Liver (tissue), 3 donors: Measurements from ENCODE around the gene AAGAB.

Source experiments
- GABPA ChIP-seq, 2 donors: IDR thresholded peaks in 1 of 2; conservative IDR thresholded peaks in 1 of 2; 2 replicates each; pipeline ENCODE4 v1.6.1; 2016; ENCODE audit warnings: antibody characterized with exemption in 2 of 2, mild to moderate bottlenecking in 1 of 2, moderate library complexity in 1 of 2
- RXRA ChIP-seq, 2 donors: IDR thresholded peaks; 2 replicates each; pipeline ENCODE4 v1.6.1; 2017 to 2018; ENCODE audit warnings: antibody characterized with exemption in 2 of 2, mild to moderate bottlenecking in 1 of 2
- SP1 ChIP-seq: IDR thresholded peaks from 2 replicates; pipeline ENCODE4 v1.6.1; 2018; ENCODE audit warnings: antibody characterized with exemption, mild to moderate bottlenecking
- YY1 ChIP-seq: IDR thresholded peaks from 2 replicates; pipeline ENCODE4 v1.6.1; 2016; ENCODE audit warnings: antibody characterized with exemption, mild to moderate bottlenecking
- TF ChIP-seq, protein P1 (sequence below): fragments of 150-350 bp; IDR thresholded peaks from 2 replicates; pipeline ENCODE4 v1.5.1; 2017; ENCODE audit warnings: improper control_type of control experiment, low read depth, low read length; ENCODE audit not compliant: missing input control
- TF ChIP-seq, protein P2 (sequence below): IDR thresholded peaks from 2 replicates; pipeline ENCODE4 v1.6.1; 2016; ENCODE audit warnings: antibody characterized with exemption
- donor health status: healthy.
- donor health status: healthy.

DNA sequence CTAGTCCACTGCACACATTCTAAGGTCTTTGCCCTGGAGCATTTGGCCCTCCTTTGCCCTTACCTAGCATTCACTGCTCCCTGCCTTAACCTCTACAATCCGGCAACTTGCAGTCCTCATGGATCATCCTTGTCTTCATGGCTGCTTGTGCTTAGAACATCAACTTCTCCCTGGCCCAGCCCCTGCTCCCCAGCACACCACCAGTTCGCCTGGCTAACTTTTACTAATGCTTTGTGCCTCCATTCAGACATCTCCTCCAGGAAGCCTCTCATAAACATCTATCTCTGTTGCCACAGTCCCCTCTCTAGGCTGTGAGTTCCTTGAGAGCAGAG lies 57.1 kb downstream of the AAGAB start:
- TF ChIP-seq, protein P1, sequence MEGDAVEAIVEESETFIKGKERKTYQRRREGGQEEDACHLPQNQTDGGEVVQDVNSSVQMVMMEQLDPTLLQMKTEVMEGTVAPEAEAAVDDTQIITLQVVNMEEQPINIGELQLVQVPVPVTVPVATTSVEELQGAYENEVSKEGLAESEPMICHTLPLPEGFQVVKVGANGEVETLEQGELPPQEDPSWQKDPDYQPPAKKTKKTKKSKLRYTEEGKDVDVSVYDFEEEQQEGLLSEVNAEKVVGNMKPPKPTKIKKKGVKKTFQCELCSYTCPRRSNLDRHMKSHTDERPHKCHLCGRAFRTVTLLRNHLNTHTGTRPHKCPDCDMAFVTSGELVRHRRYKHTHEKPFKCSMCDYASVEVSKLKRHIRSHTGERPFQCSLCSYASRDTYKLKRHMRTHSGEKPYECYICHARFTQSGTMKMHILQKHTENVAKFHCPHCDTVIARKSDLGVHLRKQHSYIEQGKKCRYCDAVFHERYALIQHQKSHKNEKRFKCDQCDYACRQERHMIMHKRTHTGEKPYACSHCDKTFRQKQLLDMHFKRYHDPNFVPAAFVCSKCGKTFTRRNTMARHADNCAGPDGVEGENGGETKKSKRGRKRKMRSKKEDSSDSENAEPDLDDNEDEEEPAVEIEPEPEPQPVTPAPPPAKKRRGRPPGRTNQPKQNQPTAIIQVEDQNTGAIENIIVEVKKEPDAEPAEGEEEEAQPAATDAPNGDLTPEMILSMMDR = no peak
- TF ChIP-seq, protein P2, sequence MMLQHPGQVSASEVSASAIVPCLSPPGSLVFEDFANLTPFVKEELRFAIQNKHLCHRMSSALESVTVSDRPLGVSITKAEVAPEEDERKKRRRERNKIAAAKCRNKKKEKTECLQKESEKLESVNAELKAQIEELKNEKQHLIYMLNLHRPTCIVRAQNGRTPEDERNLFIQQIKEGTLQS = no peak
- TF ChIP-seq YY1 (no peak), RXRA (IDR thresholded peaks at IDR 0.05) (no peak), SP1 (no peak), GABPA (IDR thresholded peaks at IDR 0.05 in 1 of 2, conservative IDR thresholded peaks at IDR 0.05 in 1 of 2) (no peak)
